A549 (cell line): Measurements from ENCODE around the gene SFTPB. TPM values are rescaled to one million over a fixed set of nuclear protein-coding genes. Genes with fewer than 3 reads are reported as not detected.
A peak's percentile ranks its signal among the peaks of the same experiment; 100 is the strongest.

Experiments used
- ATAC-seq, 2 experiments: fragments of 200-7000 bp in 1 of 2; fragments of >200 bp in 1 of 2; cut with Nextera tagmentation in 1 of 2; cut with Tn5 transposase in 1 of 2; 3 replicates each; pipeline versions ENCODE4 v1.8.0 to v1.9.1; 2018 to 2020; ENCODE audit warnings: mild to moderate bottlenecking in 1 of 2, moderate library complexity in 1 of 2
- CTCF ChIA-PET: fragments of 300-600 bp; sonication (Branson Sonifier 250); formaldehyde crosslinking; extraction: SDS; loops from one replicate; lab custom pipeline; 2021; ENCODE audit warnings: antibody characterized with exemption, inconsistent platforms; lab: Yijun Ruan, JAX
- POLR2A ChIA-PET: fragments of 350-600 bp; formaldehyde crosslinking; extraction: SDS; loops from one replicate; lab custom pipeline; 2021; ENCODE audit warnings: antibody characterized with exemption, inconsistent platforms; lab: Yijun Ruan, JAX
- DNase-seq, 2 experiments: peaks; one replicate each; pipeline versions ENCODE4 v3.0.0 to v3.0.0-alpha.2; 2011 to 2016; ENCODE audit warnings: low read depth in 1 of 2, low spot score in 1 of 2
- FAIRE-seq: peaks from 2 replicates; lab custom pipeline; 2011; peaks lifted over from hg19 to GRCh38; lab: Jason Lieb, UNC
- H3K27ac ChIP-seq, 2 experiments: fragments of >200 bp; sonication (Bioruptor Twin); formaldehyde crosslinking; 3 replicates each; pipeline ENCODE4 v1.5.1; 2016 to 2017
- H3K4me1 ChIP-seq: fragments of >200 bp; sonication (Bioruptor Twin); formaldehyde crosslinking; 3 replicates; pipeline ENCODE4 v1.6.1; 2016
- H3K4me2 ChIP-seq: fragments of >200 bp; sonication (Bioruptor Twin); formaldehyde crosslinking; 3 replicates; pipeline ENCODE4 v1.6.1; 2016
- H3K4me3 ChIP-seq: fragments of >200 bp; sonication (Bioruptor Twin); formaldehyde crosslinking; 3 replicates; pipeline ENCODE4 v1.5.1; 2016
- H3K9me3 ChIP-seq: fragments of >200 bp; sonication (Bioruptor Twin); formaldehyde crosslinking; 3 replicates; pipeline ENCODE4 v1.6.1; 2016
- CHD2 ChIP-seq: fragments of 150-350 bp; IDR thresholded peaks from 2 replicates; pipeline ENCODE4 v1.6.1; 2014; ENCODE audit warnings: low read length; ENCODE audit not compliant: partially characterized antibody
- FOSB ChIP-seq: fragments of 250-450 bp; sonication (Bioruptor Pico); IDR thresholded peaks from 2 replicates; pipeline ENCODE4 v1.5.0; 2020; ENCODE audit warnings: mild to moderate bottlenecking, moderate library complexity
- GATA3 ChIP-seq: IDR thresholded peaks from 2 replicates; pipeline ENCODE4 v1.6.1; 2012; ENCODE audit warnings: borderline replicate concordance
- HOXB13 ChIP-seq: fragments of 250-450 bp; sonication (Bioruptor Pico); IDR thresholded peaks from 2 replicates; pipeline ENCODE4 v1.5.0; 2020; ENCODE audit warnings: low read depth, mild to moderate bottlenecking, moderate library complexity
- JUNB ChIP-seq: fragments of >200 bp; sonication (Bioruptor Twin); formaldehyde crosslinking; IDR thresholded peaks from 2 replicates; pipeline ENCODE4 v1.6.1; 2016
- KDM5A ChIP-seq: fragments of 200-600 bp; sonication (generic); IDR thresholded peaks from 2 replicates; pipeline ENCODE4 v1.6.1; 2016; ENCODE audit warnings: antibody characterized with exemption, mild to moderate bottlenecking
- NPAS2 ChIP-seq: fragments of 250-450 bp; sonication (Bioruptor Pico); IDR thresholded peaks from 2 replicates; pipeline ENCODE4 v1.8.0; 2022; ENCODE audit warnings: mild to moderate bottlenecking, moderate library complexity, borderline replicate concordance
- PHF8 ChIP-seq: fragments of 200-600 bp; sonication (generic); IDR thresholded peaks from 2 replicates; pipeline ENCODE4 v1.6.1; 2016; ENCODE audit warnings: low read depth, mild to moderate bottlenecking, antibody characterized with exemption, moderate library complexity, borderline replicate concordance
- POLR2A ChIP-seq: IDR thresholded peaks from 2 replicates; pipeline ENCODE4 v1.6.1; 2012; ENCODE audit warnings: mild to moderate bottlenecking, low read length
- WGBS: methylation state at CpG from one replicate; pipeline ENCODE4 v1.1.6; 2017; ENCODE audit errors: missing lambda C conversion rate; 5-methylcytosine and 5-hydroxymethylcytosine counted together
- polyA plus RNA-seq, 4 experiments: library from polyadenylated mRNA; depleted of rRNA in 3 of 4; stranded (reverse); fragments of >200 nt; fragmentation: RNase III in 1 of 4; extraction: RNeasy Plus Mini Kit Qiagen cat#74134 plus additional on column Dnase treatment in 1 of 4; gene quantifications; 2 replicates in 3 of 4; 3 replicates in 1 of 4; pipeline ENCODE4 v1.2.3, GENCODE V29; 2011 to 2017
- TF ChIP-seq, protein P1 (sequence below): IDR thresholded peaks from 2 replicates; pipeline ENCODE4 v1.6.1; 2012; ENCODE audit warnings: low read depth, borderline replicate concordance
- TF ChIP-seq, protein P2 (sequence below): fragments of >200 bp; sonication (Bioruptor Twin); formaldehyde crosslinking; IDR thresholded peaks from 3 replicates; pipeline ENCODE4 v1.5.1; 2016

The SFTPB gene
- polyA plus RNA-seq, 2 of the 4 experiments (the other 2 are of a cell fraction) = not detected

DNA sequence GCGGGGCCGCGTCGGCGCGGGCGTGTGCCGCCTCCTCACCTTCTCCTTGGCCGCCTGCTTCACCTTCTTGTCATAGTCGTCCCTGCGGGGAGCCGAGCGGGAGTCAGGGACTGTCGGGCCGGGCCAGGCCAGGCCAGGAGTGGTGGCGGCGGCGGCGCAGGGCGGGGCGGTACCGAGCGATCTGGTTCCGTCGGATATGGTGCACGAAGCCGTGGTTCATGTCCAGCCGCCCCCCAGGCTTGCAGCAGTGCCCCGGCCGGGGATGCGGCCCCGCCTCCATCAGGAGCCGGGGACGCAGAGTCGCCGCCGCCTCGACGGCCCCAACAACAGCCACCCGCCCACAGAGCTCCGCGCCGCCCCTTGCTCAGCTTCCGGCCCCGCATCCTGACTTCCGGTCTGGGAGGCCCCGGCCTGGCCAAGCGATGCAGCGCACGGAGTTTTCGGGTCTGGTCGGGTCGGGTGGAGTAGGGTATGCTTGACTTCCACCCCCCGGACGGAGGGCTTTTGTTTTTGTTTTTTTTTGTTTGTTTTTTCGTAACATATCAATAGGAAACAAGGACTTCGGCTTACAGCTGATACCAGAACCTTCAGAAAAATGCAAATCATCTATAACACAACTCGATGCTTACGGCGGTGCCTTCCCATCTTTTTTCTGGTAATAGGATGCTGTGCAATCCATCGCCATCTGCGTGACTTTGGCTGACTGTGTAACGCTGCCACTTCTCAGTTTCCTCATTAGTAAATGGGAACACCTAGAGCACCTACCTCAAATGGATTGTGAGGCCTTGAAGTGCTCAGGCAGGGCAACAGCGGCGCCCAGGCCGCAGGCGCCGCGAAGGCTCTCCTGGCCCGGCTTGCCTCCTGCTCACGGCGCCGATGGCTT lies 56.1 kb downstream of the SFTPB start, which contains the start of gene C2orf68 (continued):
- no peak for TF ChIP-seq FOSB
- TF ChIP-seq, protein P1, sequence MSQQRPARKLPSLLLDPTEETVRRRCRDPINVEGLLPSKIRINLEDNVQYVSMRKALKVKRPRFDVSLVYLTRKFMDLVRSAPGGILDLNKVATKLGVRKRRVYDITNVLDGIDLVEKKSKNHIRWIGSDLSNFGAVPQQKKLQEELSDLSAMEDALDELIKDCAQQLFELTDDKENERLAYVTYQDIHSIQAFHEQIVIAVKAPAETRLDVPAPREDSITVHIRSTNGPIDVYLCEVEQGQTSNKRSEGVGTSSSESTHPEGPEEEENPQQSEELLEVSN = peak; percentile 95
- TF ChIP-seq HOXB13 = no peak
- 0 out of 2 replicates have a peak, but pooled peaks have one; percentile 25 for TF ChIP-seq GATA3
- TF ChIP-seq CHD2 = no peak
- TF ChIP-seq PHF8 = peak; percentile 28
- peak; percentile 79 for TF ChIP-seq POLR2A
- no peak for TF ChIP-seq NPAS2 (CRISPR knock-in tag)
- TF ChIP-seq, protein P2, sequence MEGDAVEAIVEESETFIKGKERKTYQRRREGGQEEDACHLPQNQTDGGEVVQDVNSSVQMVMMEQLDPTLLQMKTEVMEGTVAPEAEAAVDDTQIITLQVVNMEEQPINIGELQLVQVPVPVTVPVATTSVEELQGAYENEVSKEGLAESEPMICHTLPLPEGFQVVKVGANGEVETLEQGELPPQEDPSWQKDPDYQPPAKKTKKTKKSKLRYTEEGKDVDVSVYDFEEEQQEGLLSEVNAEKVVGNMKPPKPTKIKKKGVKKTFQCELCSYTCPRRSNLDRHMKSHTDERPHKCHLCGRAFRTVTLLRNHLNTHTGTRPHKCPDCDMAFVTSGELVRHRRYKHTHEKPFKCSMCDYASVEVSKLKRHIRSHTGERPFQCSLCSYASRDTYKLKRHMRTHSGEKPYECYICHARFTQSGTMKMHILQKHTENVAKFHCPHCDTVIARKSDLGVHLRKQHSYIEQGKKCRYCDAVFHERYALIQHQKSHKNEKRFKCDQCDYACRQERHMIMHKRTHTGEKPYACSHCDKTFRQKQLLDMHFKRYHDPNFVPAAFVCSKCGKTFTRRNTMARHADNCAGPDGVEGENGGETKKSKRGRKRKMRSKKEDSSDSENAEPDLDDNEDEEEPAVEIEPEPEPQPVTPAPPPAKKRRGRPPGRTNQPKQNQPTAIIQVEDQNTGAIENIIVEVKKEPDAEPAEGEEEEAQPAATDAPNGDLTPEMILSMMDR = no peak

DNA sequence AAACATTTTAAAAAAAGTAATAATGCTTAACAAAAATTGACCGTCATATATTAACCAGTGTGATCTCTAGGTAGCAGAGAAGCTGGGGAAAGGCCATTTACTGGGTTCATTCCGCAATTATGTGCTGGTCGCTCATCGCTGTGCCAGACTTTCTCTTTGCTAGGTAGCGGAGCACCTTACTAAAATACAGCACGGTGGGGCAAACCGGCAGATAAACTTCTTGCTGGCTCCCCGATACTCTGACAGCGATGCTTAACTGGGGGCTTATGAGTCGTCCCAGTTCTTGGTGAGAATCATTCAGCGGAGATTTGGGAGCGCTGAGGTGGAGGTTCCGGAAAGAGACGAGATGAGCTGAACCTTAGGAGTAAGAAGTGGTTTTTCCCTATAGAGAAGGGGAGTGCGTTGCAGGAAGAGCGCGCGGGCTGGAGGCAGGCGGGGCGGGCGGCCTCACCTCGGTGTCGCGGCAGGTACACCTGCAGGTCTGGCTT lies 56.7 kb downstream of the SFTPB start:
- POLR2A ChIA-PET = interaction anchor here (1.0 to 3.0 kb wide), 11 partner anchors 8 to 191 kb away, joined by 3 to 23 read pairs (median 6); partner anchors contain the start of genes MAT2A, RNF181 and TMEM150A
- Histone ChIP-seq H3K4me1 (peaks cover 12% of the 10 kb centered on the region; the same call in 2 of the 3 replicates), H3K27ac (peak overlapping the region; percentile 72 to 92), H3K4me3 (peak overlapping the region; percentile 61), H3K4me2 (peak overlapping the region; percentile 91), H3K9me3 (no peaks in the 10 kb centered on the region)
- no peak for DNase-seq
- peak; percentile 51; the same call in 1 of the 2 replicates for TF ChIP-seq KDM5A
- no peak for TF ChIP-seq JUNB
- peak; percentile 9; the same call in 1 of the 2 replicates for TF ChIP-seq PHF8
- CTCF ChIA-PET = interaction anchor here (0.6 to 3.8 kb wide), 3 partner anchors 26 to 190 kb away, joined by 3 to 13 read pairs (median 3); no protein-coding TSS in a partner anchor
- 27% methylated on average over 24 of the region's 24 CpGs for WGBS
- no peak for FAIRE-seq
- ATAC-seq = peak in 1 of 2 experiments; percentile 23; a peak in 3 of 6 replicates

Other genes starting within 250 kb of the SFTPB start
- gene SH2D6, start 249.5 kb downstream of the SFTPB start, polyA plus RNA-seq (2011; rRNA removed) = 1.3 and 1.8 TPM in 2 replicates
- gene SH2D6, start 249.5 kb downstream of the SFTPB start, polyA plus RNA-seq (2017; fragmentation: RNase III; extraction: RNeasy Plus Mini Kit Qiagen cat#74134 plus additional on column Dnase treatment) = 1.4 to 1.5 TPM (median 1.4 TPM) in 3 replicates
- 1,024 and 1,329 TPM in 2 replicates for gene MAT2A, start 129.0 kb downstream of the SFTPB start, polyA plus RNA-seq (2011; rRNA removed)
- gene MAT2A, start 129.0 kb downstream of the SFTPB start, polyA plus RNA-seq (2017; fragmentation: RNase III; extraction: RNeasy Plus Mini Kit Qiagen cat#74134 plus additional on column Dnase treatment) = 370 to 430 TPM (median 400 TPM) in 3 replicates
- gene GGCX, start 106.7 kb downstream of the SFTPB start, polyA plus RNA-seq (2011; rRNA removed) = 39.0 and 49.6 TPM in 2 replicates
- gene GGCX, start 106.7 kb downstream of the SFTPB start, polyA plus RNA-seq (2017; fragmentation: RNase III; extraction: RNeasy Plus Mini Kit Qiagen cat#74134 plus additional on column Dnase treatment) = 48.7 to 58.5 TPM (median 55.1 TPM) in 3 replicates
- gene VAMP8, start 90.6 kb downstream of the SFTPB start, polyA plus RNA-seq (2011; rRNA removed) = 38.3 and 41.1 TPM in 2 replicates
- gene VAMP8, start 90.6 kb downstream of the SFTPB start, polyA plus RNA-seq (2017; fragmentation: RNase III; extraction: RNeasy Plus Mini Kit Qiagen cat#74134 plus additional on column Dnase treatment) = 17.7 to 22.4 TPM (median 18.5 TPM) in 3 replicates
- 0.16 and 0.67 TPM in 2 replicates for gene VAMP5, start 83.8 kb downstream of the SFTPB start, polyA plus RNA-seq (2011; rRNA removed)
- gene VAMP5, start 83.8 kb downstream of the SFTPB start, polyA plus RNA-seq (2017; fragmentation: RNase III; extraction: RNeasy Plus Mini Kit Qiagen cat#74134 plus additional on column Dnase treatment) = not detected in 3 replicates
- 287 and 366 TPM in 2 replicates for gene RNF181, start 72.5 kb downstream of the SFTPB start, polyA plus RNA-seq (2011; rRNA removed)
- gene RNF181, start 72.5 kb downstream of the SFTPB start, polyA plus RNA-seq (2017; fragmentation: RNase III; extraction: RNeasy Plus Mini Kit Qiagen cat#74134 plus additional on column Dnase treatment) = 182 to 199 TPM (median 189 TPM) in 3 replicates
- gene TMEM150A, start 65.5 kb downstream of the SFTPB start, polyA plus RNA-seq (2011; rRNA removed) = 8.5 and 14.0 TPM in 2 replicates
- 8.0 to 10.9 TPM (median 10.6 TPM) in 3 replicates for gene TMEM150A, start 65.5 kb downstream of the SFTPB start, polyA plus RNA-seq (2017; fragmentation: RNase III; extraction: RNeasy Plus Mini Kit Qiagen cat#74134 plus additional on column Dnase treatment)
- gene C2orf68, start 56.1 kb downstream of the SFTPB start, polyA plus RNA-seq (2011; rRNA removed) = 48.3 and 57.4 TPM in 2 replicates
- gene C2orf68, start 56.1 kb downstream of the SFTPB start, polyA plus RNA-seq (2017; fragmentation: RNase III; extraction: RNeasy Plus Mini Kit Qiagen cat#74134 plus additional on column Dnase treatment) = 22.8 to 26.1 TPM (median 25.9 TPM) in 3 replicates
- gene USP39, start 52.0 kb downstream of the SFTPB start, polyA plus RNA-seq (2011; rRNA removed) = 90.4 and 103 TPM in 2 replicates
- 78.7 to 91.0 TPM (median 82.8 TPM) in 3 replicates for gene USP39, start 52.0 kb downstream of the SFTPB start, polyA plus RNA-seq (2017; fragmentation: RNase III; extraction: RNeasy Plus Mini Kit Qiagen cat#74134 plus additional on column Dnase treatment)
- not detected in 2 replicates for gene GNLY, start 26.2 kb upstream of the SFTPB start, polyA plus RNA-seq (2011; rRNA removed)
- not detected in 3 replicates for gene GNLY, start 26.2 kb upstream of the SFTPB start, polyA plus RNA-seq (2017; fragmentation: RNase III; extraction: RNeasy Plus Mini Kit Qiagen cat#74134 plus additional on column Dnase treatment)
- 1.8 and 2.6 TPM in 2 replicates for gene ATOH8, start 85.8 kb upstream of the SFTPB start, polyA plus RNA-seq (2011; rRNA removed)
- 11.1 to 20.7 TPM (median 20.0 TPM) in 3 replicates for gene ATOH8, start 85.8 kb upstream of the SFTPB start, polyA plus RNA-seq (2017; fragmentation: RNase III; extraction: RNeasy Plus Mini Kit Qiagen cat#74134 plus additional on column Dnase treatment)
- gene ST3GAL5, start 220.8 kb upstream of the SFTPB start, polyA plus RNA-seq (2011; rRNA removed) = 115 and 119 TPM in 2 replicates
- gene ST3GAL5, start 220.8 kb upstream of the SFTPB start, polyA plus RNA-seq (2017; fragmentation: RNase III; extraction: RNeasy Plus Mini Kit Qiagen cat#74134 plus additional on column Dnase treatment) = 34.1 to 36.9 TPM (median 35.9 TPM) in 3 replicates